HG03442 (cell line): ENCODE measurements around the gene IKZF2.

Experiments used
- ATAC-seq: cut with Tn5 transposase; IDR thresholded peaks from one replicate; pipeline ENCODE4 v1.9.1; 2021; ENCODE audit warnings: mild to moderate bottlenecking, moderate library complexity; ENCODE audit not compliant: unreplicated experiment

The IKZF2 gene

DNA sequence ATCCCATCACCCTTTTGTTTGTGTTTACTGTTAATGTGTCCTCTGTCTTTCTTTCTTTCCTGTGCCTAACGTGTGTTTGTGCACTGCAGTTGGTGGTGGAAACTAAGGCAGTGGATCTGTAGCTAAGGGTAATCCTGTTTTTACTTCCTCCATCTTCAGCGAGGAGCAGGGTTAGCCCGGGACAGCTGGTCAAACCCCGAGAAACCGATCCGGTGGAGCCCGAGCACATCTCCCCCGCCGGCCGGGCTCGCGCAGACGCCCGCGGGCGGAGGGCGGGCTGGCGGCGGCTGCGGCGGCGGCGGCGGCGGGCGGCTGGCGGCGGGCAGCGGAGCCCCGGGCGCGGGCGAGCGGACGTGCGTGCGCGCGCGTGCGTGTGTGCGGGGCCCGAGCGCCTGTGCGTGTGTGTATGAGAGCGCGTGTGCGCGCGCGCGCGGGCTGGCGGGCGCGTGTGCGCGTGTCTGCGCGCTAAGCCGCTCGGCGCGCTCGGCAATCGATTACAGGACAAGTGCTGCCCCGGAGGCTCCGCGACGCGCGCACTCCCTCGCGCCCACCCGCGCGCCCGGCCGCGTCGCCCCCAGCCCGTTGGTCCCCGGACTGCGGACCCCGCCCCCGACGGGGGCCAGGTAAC, at the start of gene IKZF2:
IKZF2 (minus strand) TSS at position 176 of the 628 bp plus-strand sequence. CDS start 2,983 bp downstream, outside the sequence.
- ATAC-seq, result peak; percentile 61

GRCh38 chr2:213199871-213200270, 48.5 kb upstream of the IKZF2 start:
- no peak for ATAC-seq

DNA sequence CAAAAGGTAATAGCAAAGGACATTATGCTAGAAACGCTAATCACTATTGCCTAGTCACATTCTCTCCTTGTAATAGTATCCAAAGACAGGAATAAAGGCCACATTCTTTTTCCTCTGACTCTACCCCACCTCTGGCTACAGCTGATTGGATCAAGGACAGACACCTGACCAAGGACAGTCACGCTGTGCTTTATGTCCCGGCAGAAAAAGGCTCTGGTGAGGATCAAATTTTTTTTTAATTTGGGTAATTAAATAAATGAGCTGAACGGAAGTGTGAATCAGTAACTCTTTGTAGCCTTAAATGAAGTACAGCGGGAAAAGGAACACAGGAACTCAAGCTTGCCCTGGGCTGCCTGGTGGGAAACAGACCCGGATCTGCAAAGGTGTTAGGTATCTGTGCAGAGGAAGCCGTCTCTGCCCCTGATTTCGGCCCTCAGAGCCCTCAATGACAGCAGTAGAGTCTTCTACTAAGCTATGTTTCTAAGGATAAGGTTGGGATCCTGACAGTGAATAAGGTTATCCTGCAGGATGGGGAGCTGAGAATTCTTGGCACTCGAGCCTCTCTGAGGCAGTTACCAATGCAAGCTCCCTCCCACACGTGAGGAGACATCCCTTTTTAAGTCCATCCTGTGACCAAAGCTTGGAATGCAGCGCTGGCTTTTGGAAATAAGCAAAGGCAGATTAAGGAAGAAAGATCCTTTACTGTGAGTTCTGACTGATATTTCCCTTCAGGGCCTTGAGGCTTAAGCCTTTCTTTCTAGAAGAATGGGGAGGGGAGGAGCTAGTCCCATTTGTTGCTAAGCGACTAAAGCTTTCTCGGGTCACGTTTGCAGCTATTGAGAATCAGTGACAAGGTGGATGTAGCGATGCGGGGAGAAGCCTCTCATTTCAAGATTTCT, 37.8 kb upstream of the IKZF2 start:
- ATAC-seq, result no peak

DNA sequence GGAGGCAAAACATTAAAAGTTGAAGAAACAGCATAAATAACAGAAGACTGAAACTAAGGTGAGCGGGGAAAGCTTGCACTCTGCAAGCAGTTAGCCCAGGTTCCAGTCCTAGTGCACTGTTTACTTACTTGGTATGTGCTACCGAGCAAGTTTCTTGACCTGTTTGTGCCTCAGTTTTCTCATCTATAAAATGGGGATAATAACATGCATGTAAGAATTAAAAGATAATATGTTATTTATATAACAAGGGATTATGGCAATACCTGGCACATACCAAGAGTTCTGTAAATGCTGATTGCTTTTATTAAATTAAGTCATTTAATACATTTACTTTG, 37.1 kb upstream of the IKZF2 start:
- no peak for ATAC-seq

DNA sequence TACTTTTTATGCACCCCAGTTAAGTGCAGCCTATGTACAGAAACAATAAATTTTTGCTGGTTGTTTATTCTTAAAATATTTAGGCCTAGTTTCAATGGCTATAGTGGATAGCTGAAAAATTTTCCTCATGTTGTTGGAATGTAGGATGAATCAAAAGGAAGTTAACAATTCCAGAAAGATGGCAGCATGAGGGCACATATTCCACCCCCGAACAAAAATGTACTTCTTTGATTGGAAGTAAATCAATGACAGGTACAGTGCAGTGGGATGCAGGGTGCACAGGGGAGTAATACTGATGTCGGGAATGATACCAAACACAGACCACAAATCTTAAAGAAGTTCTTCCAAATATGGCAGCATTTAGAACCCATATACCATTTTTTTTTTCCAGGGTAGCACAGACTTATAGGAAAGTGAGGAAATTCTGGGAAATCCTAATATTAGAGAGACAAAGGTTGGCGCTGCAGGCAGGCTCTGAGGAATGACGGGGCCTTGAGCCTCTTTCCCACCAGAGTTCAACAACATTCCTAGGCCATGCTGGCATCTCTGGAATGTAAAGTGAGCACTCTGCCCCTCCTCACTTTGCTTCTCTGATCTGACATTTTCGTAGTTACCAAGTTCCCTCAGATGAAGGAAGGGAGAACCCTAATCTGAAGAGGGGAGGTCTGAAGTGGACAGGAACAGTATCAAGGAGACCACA, 36.6 kb upstream of the IKZF2 start:
- ATAC-seq, result no peak

- ATAC-seq, result no peak
Measured at GRCh38 chr2:213187386-213187785, 36.0 kb upstream of the IKZF2 start.

DNA sequence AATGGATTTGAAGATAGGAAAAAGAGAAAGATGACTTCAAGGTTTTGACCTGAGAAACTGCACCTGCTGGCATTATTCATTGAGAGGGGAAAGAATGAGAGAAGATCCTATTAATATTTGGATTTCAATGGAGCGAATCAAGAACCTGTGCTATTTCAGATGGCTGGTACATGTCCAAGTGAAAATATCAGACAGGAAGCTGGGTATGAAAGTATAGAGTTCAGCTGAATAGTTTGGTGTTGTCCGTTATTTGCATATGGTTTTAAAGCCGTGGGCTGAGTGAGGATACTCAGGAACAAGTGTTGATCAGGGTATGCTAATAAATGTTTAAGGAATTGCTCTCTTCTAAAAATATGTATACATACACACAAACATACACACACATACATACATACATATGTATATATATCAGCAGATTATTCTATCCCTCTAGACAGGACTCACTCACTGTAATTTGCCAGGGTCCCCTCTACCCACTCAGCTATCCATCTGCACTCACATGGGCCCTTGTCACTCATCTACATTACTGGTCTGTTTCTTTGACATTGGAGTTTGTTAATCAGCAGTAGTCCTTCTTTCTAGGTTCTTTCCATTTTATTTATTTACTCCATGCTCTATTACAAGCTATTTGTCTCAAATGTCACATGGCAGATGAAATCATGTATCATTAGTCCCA, 33.9 kb upstream of the IKZF2 start:
- ATAC-seq, result peak; percentile 97

- no peak for ATAC-seq
Measured at GRCh38 chr2:213181712-213182111, 30.3 kb upstream of the IKZF2 start.

GRCh38 chr2:213177679-213178078, 26.3 kb upstream of the IKZF2 start:
- no peak for ATAC-seq

GRCh38 chr2:213175673-213176247, 24.3 kb upstream of the IKZF2 start:
- no peak for ATAC-seq

DNA sequence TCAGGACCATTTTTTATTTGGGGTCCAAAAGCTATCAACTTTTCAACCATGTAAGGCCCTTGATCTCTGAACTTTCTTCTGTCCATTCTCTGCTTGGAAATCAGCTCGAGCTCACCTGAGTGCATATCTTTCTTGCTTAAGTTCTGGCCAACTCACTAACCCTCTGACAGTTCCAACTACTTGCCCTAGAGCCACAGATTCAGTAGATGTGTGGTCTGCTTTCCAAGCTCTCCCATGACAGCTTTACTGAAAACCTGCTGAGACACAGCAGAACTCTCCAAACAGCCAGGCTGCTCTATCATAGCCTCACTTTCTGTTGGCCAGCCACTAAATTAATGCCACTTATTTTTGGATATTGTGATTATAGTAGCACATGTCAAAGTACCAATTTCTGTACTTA, 21.2 kb upstream of the IKZF2 start:
- no peak for ATAC-seq

DNA sequence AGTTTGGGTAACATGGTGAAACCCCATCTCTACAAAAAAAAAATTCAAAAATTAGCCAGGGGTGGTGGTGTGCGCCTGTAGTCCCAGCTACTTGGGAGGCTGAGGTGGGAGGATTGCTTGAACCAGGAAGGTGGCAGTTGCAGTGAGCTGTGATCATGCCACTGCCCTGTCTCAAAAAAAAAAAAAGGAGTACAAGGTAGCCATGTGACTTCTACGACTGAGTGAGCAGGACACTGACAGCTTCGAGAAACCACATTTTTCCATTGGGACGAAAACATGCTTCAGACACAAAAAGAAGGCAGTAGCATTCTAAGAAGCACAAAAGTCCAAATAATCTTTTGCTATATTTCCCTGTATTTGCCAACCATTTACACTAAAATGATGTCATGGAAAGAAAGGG, 19.7 kb upstream of the IKZF2 start:
- ATAC-seq, result no peak

DNA sequence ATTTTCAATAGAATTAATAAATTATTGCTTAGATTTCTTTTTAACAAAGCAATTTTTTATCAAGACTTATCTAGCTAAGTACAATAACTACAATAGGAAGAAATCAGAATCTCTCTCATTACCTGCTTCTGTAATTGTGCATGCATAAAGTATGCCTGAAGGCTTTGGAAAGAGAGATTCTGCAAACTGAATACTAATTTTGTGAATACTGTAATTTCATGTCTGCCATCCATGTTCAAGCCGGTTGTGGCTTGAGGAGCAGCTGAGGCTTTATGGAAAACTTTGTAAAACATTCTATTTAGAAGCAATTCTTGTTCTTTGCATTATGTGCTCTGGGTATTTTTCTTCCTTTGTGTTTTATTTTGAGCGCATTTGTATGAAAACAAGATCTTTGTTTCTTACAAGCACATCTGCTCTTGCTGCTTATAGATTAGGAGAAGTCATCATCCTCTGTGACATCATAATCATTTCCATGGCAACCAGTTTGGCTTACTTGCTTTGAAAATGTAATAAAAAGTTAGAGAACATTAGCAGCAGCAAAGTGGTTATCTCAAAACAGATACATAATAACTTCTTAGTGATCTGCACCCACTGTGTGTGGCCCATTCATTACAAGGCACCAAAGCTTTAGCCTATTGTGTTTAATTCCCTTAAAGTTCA, 16.0 kb upstream of the IKZF2 start:
- no peak for ATAC-seq

DNA sequence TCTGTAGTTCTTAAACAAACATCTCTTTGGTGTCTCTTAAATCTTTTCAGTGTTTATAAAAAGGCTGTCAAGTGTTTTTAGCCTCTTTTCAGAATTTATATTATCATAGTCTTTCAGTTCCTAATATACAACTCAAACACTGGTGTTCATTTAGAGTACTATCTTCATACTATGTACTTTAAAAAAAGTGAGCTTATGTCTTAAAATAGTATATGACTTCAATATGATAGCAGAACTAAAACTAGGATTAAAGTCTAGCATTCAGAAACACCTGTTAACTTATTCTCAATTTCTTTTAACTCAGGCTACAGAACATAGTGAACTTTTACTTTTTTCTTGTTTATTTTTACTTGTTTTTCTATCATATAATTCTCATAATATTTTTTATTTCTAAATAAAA, 14.7 kb upstream of the IKZF2 start:
- ATAC-seq, result peak; percentile 99

- ATAC-seq, result no peak
Measured at GRCh38 chr2:213164263-213164662, 12.9 kb upstream of the IKZF2 start.

- ATAC-seq, result no peak
Measured at GRCh38 chr2:213162516-213163118, 11.2 kb upstream of the IKZF2 start.

- no peak for ATAC-seq
Measured at GRCh38 chr2:213161759-213162515, 10.5 kb upstream of the IKZF2 start.

GRCh38 chr2:213159768-213160167, 8.4 kb upstream of the IKZF2 start:
- ATAC-seq, result no peak

GRCh38 chr2:213157242-213157641, 5.8 kb upstream of the IKZF2 start:
- peak; percentile 75 for ATAC-seq
